GM21515 (cell line): ENCODE data around the gene NTNG1.
"Not testable (repeated sequence)": the region's sequence is repeated elsewhere in the genome, so short reads cannot be mapped to it uniquely, and the experiment has no call there.

ENCODE experiments used
- ATAC-seq: cut with Tn5 transposase; IDR thresholded peaks from one replicate; pipeline ENCODE4 v1.9.1; 2021; ENCODE audit not compliant: unreplicated experiment

NTNG1 gene

GRCh38 chr1:107142666-107143065 lies 1.8 kb downstream of the NTNG1 start:
- no peak for ATAC-seq

- no peak for ATAC-seq
Observed at GRCh38 chr1:107145637-107146036, 4.8 kb downstream of the NTNG1 start.

- ATAC-seq, result no peak
Observed at GRCh38 chr1:107147843-107148242, 7.0 kb downstream of the NTNG1 start.

GRCh38 chr1:107149946-107150345 lies 9.1 kb downstream of the NTNG1 start:
- no peak for ATAC-seq

- no peak for ATAC-seq
Observed at GRCh38 chr1:107151295-107151694, 10.5 kb downstream of the NTNG1 start.

- no peak for ATAC-seq
Observed at GRCh38 chr1:107152395-107152794, 11.6 kb downstream of the NTNG1 start.

- no peak for ATAC-seq
Observed at GRCh38 chr1:107153014-107153413, 12.2 kb downstream of the NTNG1 start.

GRCh38 chr1:107158496-107158895 lies 17.7 kb downstream of the NTNG1 start:
- no peak for ATAC-seq

GRCh38 chr1:107158991-107159390 lies 18.2 kb downstream of the NTNG1 start:
- ATAC-seq, result no peak

- no peak for ATAC-seq
Observed at GRCh38 chr1:107162745-107163144, 21.9 kb downstream of the NTNG1 start.

GRCh38 chr1:107164901-107165300 lies 24.1 kb downstream of the NTNG1 start:
- ATAC-seq, result not testable (repeated sequence)

- no peak for ATAC-seq
Observed at GRCh38 chr1:107169615-107170014, 28.8 kb downstream of the NTNG1 start.

GRCh38 chr1:107171333-107171732 lies 30.5 kb downstream of the NTNG1 start:
- ATAC-seq, result no peak

- ATAC-seq, result no peak
Observed at GRCh38 chr1:107172450-107173170, 31.8 kb downstream of the NTNG1 start.

GRCh38 chr1:107175102-107175909 lies 34.5 kb downstream of the NTNG1 start:
- no peak for ATAC-seq

- ATAC-seq, result no peak
Observed at GRCh38 chr1:107181253-107181969, 40.6 kb downstream of the NTNG1 start.

GRCh38 chr1:107183011-107183410 lies 42.2 kb downstream of the NTNG1 start:
- no peak for ATAC-seq

GRCh38 chr1:107184888-107185287 lies 44.0 kb downstream of the NTNG1 start:
- no peak for ATAC-seq

GRCh38 chr1:107187399-107187798 lies 46.6 kb downstream of the NTNG1 start:
- ATAC-seq, result no peak

GRCh38 chr1:107188160-107188559 lies 47.3 kb downstream of the NTNG1 start:
- no peak for ATAC-seq

- ATAC-seq, result no peak
Observed at GRCh38 chr1:107194380-107194779, 53.5 kb downstream of the NTNG1 start.

- ATAC-seq, result no peak
Observed at GRCh38 chr1:107195476-107195875, 54.6 kb downstream of the NTNG1 start.
